Calu3 (cell line): ENCODE data around the gene CCDC144A. TPM values are rescaled to one million over a fixed set of nuclear protein-coding genes. Genes with fewer than 3 reads are reported as not detected.
"Not testable (repeated sequence)": the region's sequence is repeated elsewhere in the genome, so short reads cannot be mapped to it uniquely, and the experiment has no call there.

ENCODE experiments used
- BruUV-seq: library from RNA; stranded (reverse); fragments of 400-500 nt; replicated peaks from 2 replicates; lab custom pipeline; 2021; lab: Mats Ljungman, UMichigan
- CTCF ChIA-PET: fragments of 300-600 bp; sonication (Branson Sonifier 250); formaldehyde crosslinking; loops from one replicate; lab custom pipeline; 2022; ENCODE audit warnings: antibody characterized with exemption; lab: Charles Lee
- DNase-seq: peaks from one replicate; pipeline ENCODE4 v3.0.0; 2022
- H3K27ac Mint-ChIP-seq: one replicate; pipeline ENCODE4 v1.8.0; 2022; ENCODE audit warnings: mixed read lengths; ENCODE audit not compliant: unreplicated experiment
- H3K27me3 Mint-ChIP-seq: one replicate; pipeline ENCODE4 v1.8.0; 2022; ENCODE audit warnings: mixed read lengths; ENCODE audit not compliant: unreplicated experiment
- H3K36me3 Mint-ChIP-seq: one replicate; pipeline ENCODE4 v1.8.0; 2022; ENCODE audit warnings: mild to moderate bottlenecking, moderate library complexity, mixed read lengths; ENCODE audit not compliant: insufficient read depth, unreplicated experiment
- H3K4me1 Mint-ChIP-seq: one replicate; pipeline ENCODE4 v1.8.0; 2022; ENCODE audit warnings: mild to moderate bottlenecking, low read depth, mixed read lengths; ENCODE audit not compliant: unreplicated experiment
- H3K4me3 Mint-ChIP-seq: one replicate; pipeline ENCODE4 v1.8.0; 2022; ENCODE audit warnings: mild to moderate bottlenecking, low read depth, moderate library complexity, mixed read lengths; ENCODE audit not compliant: unreplicated experiment
- H3K9me3 Mint-ChIP-seq: one replicate; pipeline ENCODE4 v1.8.0; 2022; ENCODE audit warnings: low read depth, mixed read lengths; ENCODE audit not compliant: unreplicated experiment
- CTCF ChIP-seq: fragments of 200-600 bp; IDR thresholded peaks from one replicate; pipeline ENCODE4 v1.8.0; 2022; ENCODE audit warnings: antibody characterized with exemption; ENCODE audit not compliant: unreplicated experiment
- intact Hi-C: fragments of 100-400 bp; cut with micrococcal nuclease; formaldehyde crosslinking; loops from one replicate; pipeline ENCODE4 v1.10.0; 2022; ENCODE audit not compliant: unreplicated experiment
- total RNA-seq: library from RNA; stranded (reverse); gene quantifications from 2 replicates; pipeline ENCODE4 v1.2.3, GENCODE V29; 2022

The CCDC144A gene
- total RNA-seq, 1 experiment from 2014 or later = 16.8 TPM

- intact Hi-C loops = no loop called here
- H3K36me3 Mint-ChIP-seq = no peaks in the 10 kb centered on the region
- H3K27me3 Mint-ChIP-seq = no peaks in the 10 kb centered on the region
- no peak for DNase-seq
- H3K4me1 Mint-ChIP-seq = no peaks in the 10 kb centered on the region
- H3K27ac Mint-ChIP-seq = no peak overlapping the region
- CTCF ChIA-PET = no interaction called here
- peaks cover 5% of the 10 kb centered on the region for H3K9me3 Mint-ChIP-seq
- no peak for TF ChIP-seq CTCF
- no TSS peak for BruUV-seq
- no peak overlapping the region for H3K4me3 Mint-ChIP-seq
These were observed 13.3 kb upstream of the CCDC144A start for GRCh38 chr17:16676676-16677268.

- BruUV-seq, H3K4me3 Mint-ChIP-seq, intact Hi-C loops, DNase-seq, CTCF ChIA-PET, H3K27me3 Mint-ChIP-seq, H3K4me1 Mint-ChIP-seq, H3K27ac Mint-ChIP-seq, H3K36me3 Mint-ChIP-seq, H3K9me3 Mint-ChIP-seq: not testable (repeated sequence)
These were observed 6.5 kb upstream of the CCDC144A start for GRCh38 chr17:16683290-16684138.

GRCh38 chr17:16686019-16686418 is 4.0 kb upstream of the CCDC144A start:
- DNase-seq = not testable (repeated sequence)

GRCh38 chr17:16687151-16687550 is 2.9 kb upstream of the CCDC144A start:
- CTCF ChIA-PET, DNase-seq, H3K27ac Mint-ChIP-seq, H3K9me3 Mint-ChIP-seq, intact Hi-C loops, H3K4me3 Mint-ChIP-seq, H3K36me3 Mint-ChIP-seq, H3K4me1 Mint-ChIP-seq, H3K27me3 Mint-ChIP-seq, BruUV-seq: not testable (repeated sequence)

More at GRCh38 chr17:16686019-16686418, 4.0 kb upstream of the CCDC144A start:
- CTCF ChIA-PET, H3K4me3 Mint-ChIP-seq, H3K36me3 Mint-ChIP-seq, H3K27ac Mint-ChIP-seq, H3K9me3 Mint-ChIP-seq, intact Hi-C loops, H3K4me1 Mint-ChIP-seq, BruUV-seq, H3K27me3 Mint-ChIP-seq: not testable (repeated sequence)

- H3K4me3 Mint-ChIP-seq, H3K4me1 Mint-ChIP-seq, DNase-seq, CTCF ChIA-PET, H3K27ac Mint-ChIP-seq, H3K36me3 Mint-ChIP-seq, BruUV-seq, H3K27me3 Mint-ChIP-seq, H3K9me3 Mint-ChIP-seq, intact Hi-C loops: not testable (repeated sequence)
These were observed 406 bp downstream of the CCDC144A start for GRCh38 chr17:16690447-16690846.

- H3K36me3 Mint-ChIP-seq, H3K27me3 Mint-ChIP-seq, H3K4me3 Mint-ChIP-seq, H3K9me3 Mint-ChIP-seq, CTCF ChIA-PET, DNase-seq, BruUV-seq, H3K27ac Mint-ChIP-seq, H3K4me1 Mint-ChIP-seq, intact Hi-C loops: not testable (repeated sequence)
These were observed 7.6 kb downstream of the CCDC144A start for GRCh38 chr17:16697603-16698002.

GRCh38 chr17:16745492-16746203 is 55.6 kb downstream of the CCDC144A start:
- CTCF ChIA-PET, H3K9me3 Mint-ChIP-seq, H3K27me3 Mint-ChIP-seq, BruUV-seq, H3K36me3 Mint-ChIP-seq, intact Hi-C loops, DNase-seq: not testable (repeated sequence)
- H3K27ac Mint-ChIP-seq = peak overlapping the region; percentile 30
- peak overlapping the region; percentile 58 for H3K4me3 Mint-ChIP-seq
- H3K4me1 Mint-ChIP-seq = peaks cover 13% of the 10 kb centered on the region

GRCh38 chr17:16746571-16746970 is 56.5 kb downstream of the CCDC144A start:
- H3K4me3 Mint-ChIP-seq, H3K27me3 Mint-ChIP-seq, H3K36me3 Mint-ChIP-seq, H3K9me3 Mint-ChIP-seq, BruUV-seq, DNase-seq, intact Hi-C loops, CTCF ChIA-PET: not testable (repeated sequence)
- H3K4me1 Mint-ChIP-seq = peaks cover 23% of the 10 kb centered on the region
- peak overlapping the region; percentile 30 for H3K27ac Mint-ChIP-seq

- H3K9me3 Mint-ChIP-seq, CTCF ChIA-PET, BruUV-seq, H3K27ac Mint-ChIP-seq, DNase-seq, H3K4me3 Mint-ChIP-seq, H3K27me3 Mint-ChIP-seq, intact Hi-C loops, H3K36me3 Mint-ChIP-seq: not testable (repeated sequence)
- peaks cover 22% of the 10 kb centered on the region for H3K4me1 Mint-ChIP-seq
These were observed 60.5 kb downstream of the CCDC144A start for GRCh38 chr17:16750515-16750914.
